HG02763 (cell line): Measurements from ENCODE around the gene TMEM151B.

Experiments used
- ATAC-seq: cut with Tn5 transposase; IDR thresholded peaks from one replicate; pipeline ENCODE4 v1.9.1; 2021; ENCODE audit warnings: mild to moderate bottlenecking, moderate library complexity; ENCODE audit not compliant: unreplicated experiment

Gene TMEM151B

DNA sequence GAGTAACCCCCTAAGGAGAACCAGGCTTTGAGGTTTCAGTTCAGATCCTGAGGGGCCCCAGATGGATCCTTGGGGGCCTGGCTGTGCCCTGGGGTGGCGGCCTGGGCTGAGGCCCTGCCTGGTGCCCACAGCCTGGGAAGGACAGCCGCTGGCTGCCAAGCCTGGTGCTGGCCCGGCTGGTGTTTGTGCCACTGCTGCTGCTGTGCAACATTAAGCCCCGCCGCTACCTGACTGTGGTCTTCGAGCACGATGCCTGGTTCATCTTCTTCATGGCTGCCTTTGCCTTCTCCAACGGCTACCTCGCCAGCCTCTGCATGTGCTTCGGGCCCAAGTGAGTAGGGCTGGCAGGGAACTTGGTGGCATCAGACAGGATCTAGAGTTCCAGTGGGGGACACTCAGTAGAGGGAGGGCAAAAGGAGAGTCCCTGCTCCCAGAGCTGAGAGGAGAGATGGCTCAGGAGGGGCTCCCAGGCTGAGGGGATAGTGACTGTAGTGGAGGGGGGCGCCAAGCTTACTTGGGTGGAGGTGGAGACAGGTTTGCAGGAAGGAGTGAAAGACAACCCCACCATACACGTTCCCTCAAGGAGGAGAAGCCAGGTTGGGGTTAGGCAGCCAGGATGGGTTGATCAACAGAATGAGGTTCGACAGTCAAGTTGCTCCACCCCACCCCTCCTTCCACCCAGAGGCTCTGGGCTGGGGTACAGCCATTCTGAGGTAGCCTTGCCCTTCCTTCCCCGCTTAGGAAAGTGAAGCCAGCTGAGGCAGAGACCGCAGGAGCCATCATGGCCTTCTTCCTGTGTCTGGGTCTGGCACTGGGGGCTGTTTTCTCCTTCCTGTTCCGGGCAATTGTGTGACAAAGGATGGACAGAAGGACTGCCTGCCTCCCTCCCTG lies 37.3 kb upstream of the TMEM151B start:
- no peak for ATAC-seq

- ATAC-seq = no peak
Measured at GRCh38 chr6:44233567-44234100, 36.6 kb upstream of the TMEM151B start.

DNA sequence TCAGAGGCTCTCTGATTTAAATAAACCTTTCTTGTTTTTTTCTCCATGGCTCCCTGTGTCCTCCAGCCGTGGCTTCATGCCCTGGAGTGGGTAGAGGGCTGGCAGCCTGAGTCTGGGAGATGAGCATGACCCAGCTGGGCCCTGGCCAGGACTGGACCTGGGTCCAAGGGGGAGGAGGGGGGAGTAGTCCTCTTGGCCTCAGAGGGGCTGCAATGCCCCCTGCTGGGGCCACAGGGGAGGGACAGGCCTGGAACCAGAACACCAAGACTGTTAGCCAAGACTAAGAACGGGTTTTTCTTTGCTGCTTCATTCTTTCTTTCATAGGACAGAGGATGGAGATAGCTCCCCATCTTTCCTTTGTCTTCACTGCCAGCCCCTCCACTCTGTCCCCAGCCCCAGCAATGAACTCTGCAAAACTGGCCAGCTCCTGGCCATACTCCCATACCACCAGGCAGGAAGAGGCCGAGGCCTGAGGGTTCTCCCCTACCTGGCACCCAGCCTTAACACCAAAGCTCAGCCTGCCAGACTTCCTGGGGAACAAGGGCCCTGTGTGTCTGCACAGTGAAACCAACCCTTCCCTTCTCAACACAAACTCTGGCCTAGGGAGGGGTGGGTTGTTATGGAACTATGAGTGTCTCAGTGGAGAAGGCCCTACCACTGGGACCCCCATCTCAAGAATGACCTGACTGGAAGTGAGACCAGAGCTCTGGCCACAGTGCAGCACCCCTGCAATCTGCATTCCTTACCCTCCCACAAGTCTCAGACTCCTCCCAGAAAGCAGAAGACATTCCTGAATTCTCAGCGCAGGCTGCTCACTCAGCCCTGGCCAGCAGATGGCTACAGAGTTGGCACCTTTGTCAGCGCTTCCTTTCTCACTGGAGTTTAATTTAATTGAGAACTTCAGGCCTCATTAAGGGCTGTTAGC lies 35.9 kb upstream of the TMEM151B start:
- ATAC-seq = no peak

DNA sequence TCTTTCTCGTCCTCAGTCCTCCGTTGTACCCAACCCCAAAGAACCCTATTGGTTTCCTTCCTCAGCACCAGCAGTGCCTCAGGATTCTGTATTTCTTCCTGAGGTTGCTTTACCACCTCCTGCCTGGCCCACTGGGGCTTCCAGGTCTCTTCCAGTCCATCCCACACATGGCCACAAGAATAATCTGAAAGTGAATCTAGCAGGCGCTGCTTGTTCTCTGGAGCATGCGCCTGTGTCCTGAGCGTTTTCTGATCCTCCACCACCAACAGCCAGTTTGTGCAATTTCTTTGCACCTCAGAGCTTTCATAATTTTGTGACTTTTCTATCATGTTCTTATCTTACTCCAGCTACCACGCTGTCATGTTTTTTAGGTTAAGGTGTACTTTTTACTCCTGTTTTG lies 35.0 kb upstream of the TMEM151B start:
- no peak for ATAC-seq

- no peak for ATAC-seq
Measured at GRCh38 chr6:44235891-44236516, 34.2 kb upstream of the TMEM151B start.

DNA sequence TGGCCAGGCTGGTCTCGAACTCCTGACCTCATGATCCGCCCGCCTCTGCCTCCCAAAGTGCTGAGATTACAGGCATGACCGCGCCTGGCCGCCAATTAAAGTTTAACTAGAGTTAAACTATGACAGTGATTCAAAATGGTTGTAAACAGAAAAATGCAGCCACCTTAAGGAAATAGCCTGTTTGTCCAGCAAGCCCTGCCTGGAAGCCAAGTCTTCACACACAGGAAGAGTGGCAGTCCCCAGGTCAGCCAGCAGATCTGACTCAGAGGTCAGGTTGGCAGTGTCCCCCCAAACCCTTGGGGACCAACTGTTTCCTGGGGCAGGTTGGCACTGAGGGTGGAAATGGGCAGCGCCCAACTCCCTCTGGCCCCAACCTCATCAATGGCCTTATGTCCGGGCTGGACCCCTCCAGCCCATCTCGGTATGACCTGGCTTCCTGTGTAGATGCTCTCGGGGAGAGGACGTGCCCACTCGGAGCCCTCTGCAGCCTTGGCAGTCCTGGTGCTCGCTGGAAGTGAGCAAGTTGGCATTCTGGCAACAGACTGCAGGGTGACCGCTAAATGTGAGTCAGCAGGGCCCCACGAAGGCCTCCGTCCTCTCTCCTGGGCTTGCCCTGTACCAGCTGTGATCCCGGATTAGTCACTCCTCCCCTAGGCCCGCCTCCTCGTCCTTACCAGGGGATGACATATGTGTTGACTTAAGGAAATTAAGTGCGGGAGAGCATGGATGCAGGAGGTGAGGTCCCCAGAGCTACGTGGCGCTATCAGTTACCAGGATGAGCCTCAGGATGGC lies 33.0 kb upstream of the TMEM151B start:
- ATAC-seq = peak; percentile 59

GRCh38 chr6:44237813-44238433 lies 32.3 kb upstream of the TMEM151B start:
- ATAC-seq = peak; percentile 82

- no peak for ATAC-seq
Measured at GRCh38 chr6:44238687-44239350, 31.4 kb upstream of the TMEM151B start.

- no peak for ATAC-seq
Measured at GRCh38 chr6:44243345-44243744, 26.9 kb upstream of the TMEM151B start.

DNA sequence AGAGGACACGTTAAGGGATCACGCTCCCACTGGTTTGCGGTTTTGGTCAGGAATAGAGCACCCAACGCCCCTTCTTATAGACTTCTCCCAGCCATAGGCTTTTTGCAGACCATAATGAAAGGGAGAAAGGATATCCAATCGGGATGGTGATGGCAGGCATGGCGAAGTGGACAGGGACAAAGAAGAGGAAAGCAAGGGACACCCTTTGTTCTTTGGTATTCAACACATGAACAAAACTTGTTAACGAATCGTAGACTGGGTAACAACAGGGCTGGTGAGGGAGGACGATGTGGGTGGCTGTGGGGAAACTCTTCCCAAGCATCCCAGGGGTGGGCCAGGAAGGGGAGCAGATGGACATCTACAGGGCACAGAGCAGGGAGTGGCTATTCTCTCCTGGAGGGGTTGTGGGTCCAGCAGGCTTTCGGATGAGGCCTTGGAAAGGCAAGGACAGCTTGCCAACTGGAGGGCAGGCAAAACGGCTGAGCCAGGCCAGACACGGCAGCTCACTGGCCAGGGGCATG lies 24.8 kb upstream of the TMEM151B start:
- no peak for ATAC-seq

DNA sequence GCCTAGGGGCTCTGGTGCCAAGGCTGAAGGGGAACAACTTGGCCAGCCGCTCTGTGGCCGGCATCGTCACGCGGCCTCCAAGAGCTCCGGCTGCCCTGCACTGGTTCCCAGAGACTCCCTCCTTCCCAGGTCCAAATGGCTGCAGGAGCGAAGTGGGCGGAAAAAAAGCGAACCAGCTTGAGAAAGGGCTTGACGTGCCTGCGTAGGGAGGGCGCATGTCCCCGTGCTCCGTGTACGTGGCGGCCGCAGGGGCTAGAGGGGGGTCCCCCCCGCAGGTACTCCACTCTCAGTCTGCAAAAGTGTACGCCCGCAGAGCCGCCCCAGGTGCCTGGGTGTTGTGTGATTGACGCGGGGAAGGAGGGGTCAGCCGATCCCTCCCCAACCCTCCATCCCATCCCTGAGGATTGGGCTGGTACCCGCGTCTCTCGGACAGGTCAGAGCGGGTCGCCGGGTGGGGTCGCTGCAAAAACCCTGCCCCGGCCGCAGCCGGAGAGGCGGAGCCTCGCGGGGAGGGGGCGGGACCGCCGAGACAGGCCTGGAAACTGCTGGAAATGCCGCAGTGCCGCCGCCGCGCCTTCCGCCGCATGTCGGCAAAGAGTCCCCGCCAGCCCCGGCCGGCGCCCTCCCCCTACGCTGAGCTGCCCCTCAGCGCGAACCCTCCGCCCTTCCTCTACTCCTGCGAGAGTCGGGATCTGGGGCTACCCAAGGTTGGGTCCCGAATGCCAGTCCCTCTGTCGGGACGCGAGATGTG lies 24.2 kb upstream of the TMEM151B start:
- ATAC-seq = peak; percentile 52

DNA sequence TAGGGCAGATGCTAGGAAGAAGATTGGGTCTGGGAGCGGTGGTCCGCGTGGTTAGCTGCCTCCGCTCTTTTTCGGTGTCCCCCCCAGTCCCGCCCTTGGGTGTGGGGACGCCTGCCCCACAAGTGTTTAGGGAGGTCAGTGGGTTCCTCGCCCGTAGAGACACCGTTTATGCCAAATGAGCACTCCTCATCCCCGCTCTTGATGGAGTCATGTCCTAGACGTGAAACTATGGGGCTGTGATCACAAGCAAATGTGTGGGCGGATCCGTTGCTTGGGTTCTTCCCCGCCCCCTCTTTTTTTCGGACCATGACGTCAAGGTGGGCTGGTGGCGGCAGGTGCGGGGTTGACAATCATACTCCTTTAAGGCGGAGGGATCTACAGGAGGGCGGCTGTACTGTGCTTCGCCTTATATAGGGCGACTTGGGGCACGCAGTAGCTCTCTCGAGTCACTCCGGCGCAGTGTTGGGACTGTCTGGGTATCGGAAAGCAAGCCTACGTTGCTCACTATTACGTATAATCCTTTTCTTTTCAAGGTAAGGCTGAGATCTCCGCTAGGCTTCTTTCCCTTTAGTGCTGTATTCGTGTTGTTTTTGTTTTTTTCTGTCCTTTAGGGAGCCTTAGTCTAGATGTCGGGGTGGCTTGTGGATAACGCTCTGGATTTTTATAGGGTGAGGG lies 23.4 kb upstream of the TMEM151B start, which contains the start of gene HSP90AB1:
HSP90AB1 (plus strand) TSS at position 439 of the 675 bp plus-strand sequence. CDS start 1,529 bp downstream, outside the sequence.
- ATAC-seq = peak; percentile 56

- peak; percentile 33 for ATAC-seq
Measured at GRCh38 chr6:44247338-44248302, 22.6 kb upstream of the TMEM151B start.

- ATAC-seq = no peak
Measured at GRCh38 chr6:44248579-44248978, 21.7 kb upstream of the TMEM151B start.

GRCh38 chr6:44249082-44249748 lies 21.0 kb upstream of the TMEM151B start:
- no peak for ATAC-seq
